GM21786 (cell line): ENCODE measurements around the gene TMCO1.
"Not testable (repeated sequence)": the region's sequence is repeated elsewhere in the genome, so short reads cannot be mapped to it uniquely, and the experiment has no call there.

ENCODE experiments used
- ATAC-seq: cut with Tn5 transposase; IDR thresholded peaks from one replicate; pipeline ENCODE4 v1.9.1; 2021; ENCODE audit not compliant: unreplicated experiment

TMCO1 gene

GRCh38 chr1:165747632-165748447 is 20.8 kb downstream of the TMCO1 start:
- ATAC-seq: no peak

DNA sequence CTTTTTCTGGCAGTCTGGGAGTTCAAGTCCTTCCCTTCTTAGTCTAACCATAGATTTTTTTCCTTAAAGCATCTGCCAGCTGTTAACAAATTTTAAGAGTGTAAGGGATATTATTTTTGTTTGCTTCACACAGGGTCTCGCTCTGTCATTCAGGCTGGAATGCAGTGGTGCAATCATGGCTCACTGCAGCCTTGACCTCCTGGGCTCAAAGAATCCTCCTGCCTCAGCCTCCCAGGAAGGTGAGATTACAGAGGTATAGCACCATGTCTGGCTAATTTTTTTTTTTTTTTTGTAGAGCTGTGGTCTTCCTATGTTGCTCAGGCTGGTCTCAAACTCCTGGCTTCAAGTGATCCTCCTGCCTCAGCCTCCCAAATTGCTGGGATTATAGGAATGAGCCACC is 23.8 kb downstream of the TMCO1 start:
- not testable (repeated sequence) for ATAC-seq

- no peak for ATAC-seq
These were observed 26.5 kb downstream of the TMCO1 start for GRCh38 chr1:165742194-165742593.

DNA sequence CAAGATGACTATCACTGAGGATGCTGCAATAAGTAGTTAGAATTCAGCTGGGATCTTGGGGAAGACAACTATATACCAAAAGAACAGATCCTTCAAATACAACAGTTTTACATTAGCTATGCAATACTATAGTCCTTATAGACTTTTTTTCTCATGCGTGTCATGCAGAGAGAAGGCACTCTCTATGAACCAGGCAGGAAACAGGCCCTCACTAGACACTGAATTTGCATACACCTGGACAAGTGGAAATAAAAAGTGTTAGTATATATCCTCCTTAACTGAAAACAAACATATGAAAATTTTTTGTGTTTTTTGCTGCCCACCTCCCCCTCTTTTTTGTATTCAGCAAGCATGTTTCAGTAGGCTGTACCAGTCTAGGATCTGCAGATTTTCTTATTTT is 29.9 kb downstream of the TMCO1 start:
- peak; percentile 91 for ATAC-seq

DNA sequence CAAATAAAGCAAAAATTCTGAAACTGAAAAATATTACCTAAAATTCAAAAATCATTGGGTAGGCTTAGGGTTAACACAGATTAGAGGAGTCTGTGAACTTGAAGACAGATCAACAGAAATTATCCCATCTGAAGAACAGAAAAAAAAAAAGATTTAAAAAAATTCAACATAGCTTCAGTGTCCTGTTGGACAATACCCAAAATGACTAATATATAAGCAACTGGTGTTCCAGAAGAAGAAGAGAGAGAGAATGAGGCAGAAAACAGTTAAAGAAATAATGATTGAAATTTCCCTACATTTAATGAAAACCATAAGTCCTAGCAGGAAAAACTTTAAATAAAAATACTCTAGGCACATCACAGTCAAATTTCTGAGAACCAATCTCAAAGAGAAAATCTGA is 31.5 kb downstream of the TMCO1 start:
- no peak for ATAC-seq

GRCh38 chr1:165734906-165735305 is 33.8 kb downstream of the TMCO1 start:
- no peak for ATAC-seq

- no peak for ATAC-seq
These were observed 41.8 kb downstream of the TMCO1 start for GRCh38 chr1:165726841-165727240.

DNA sequence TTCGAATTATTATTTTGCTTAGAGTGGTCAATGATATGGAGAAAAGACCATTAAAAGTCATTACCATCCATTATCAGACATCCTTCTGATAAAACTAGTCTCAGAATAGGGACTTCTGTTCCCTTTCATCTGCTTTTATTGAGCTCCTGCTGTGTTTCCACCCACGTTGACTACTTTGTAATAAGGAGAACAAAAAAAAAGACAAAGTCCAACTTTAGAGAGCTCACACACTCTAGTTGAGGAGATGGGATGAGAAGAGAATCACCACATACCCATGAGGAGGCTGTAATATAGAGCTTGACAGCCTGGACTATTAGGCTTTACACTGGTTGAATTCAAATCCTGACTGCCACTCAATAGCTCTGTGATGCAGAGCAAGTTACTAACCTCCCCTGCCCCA is 42.5 kb downstream of the TMCO1 start:
- ATAC-seq: no peak

DNA sequence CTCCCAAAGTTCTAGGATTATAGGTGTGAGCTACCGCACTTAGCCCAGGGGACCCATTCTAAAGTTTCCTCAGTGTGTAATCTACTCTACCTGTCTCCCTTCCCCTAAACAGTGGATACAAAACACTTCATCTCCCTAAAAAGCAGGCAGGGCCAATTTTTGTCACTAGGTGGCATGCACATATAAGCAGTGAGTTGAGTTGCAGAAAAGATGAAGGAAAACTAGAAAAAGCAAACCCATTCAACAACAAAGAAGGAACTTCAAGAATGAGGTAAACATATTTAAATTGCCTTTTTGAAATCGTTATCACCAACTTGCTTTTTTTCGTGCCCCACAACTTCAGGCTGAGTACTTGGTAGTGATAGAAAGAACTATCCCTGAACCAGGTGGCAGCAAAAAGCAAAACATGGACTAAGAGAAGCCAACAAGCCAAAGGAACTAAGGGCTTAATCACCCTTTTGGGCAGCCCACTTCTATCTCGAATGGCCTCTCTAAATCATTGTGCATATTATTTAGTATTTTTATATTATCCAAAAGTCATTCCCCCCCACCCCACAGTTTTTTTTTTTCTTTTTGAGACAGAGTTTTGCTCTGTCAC is 50.7 kb downstream of the TMCO1 start:
- ATAC-seq: no peak

GRCh38 chr1:165716265-165717051 is 52.2 kb downstream of the TMCO1 start:
- not testable (repeated sequence) for ATAC-seq

DNA sequence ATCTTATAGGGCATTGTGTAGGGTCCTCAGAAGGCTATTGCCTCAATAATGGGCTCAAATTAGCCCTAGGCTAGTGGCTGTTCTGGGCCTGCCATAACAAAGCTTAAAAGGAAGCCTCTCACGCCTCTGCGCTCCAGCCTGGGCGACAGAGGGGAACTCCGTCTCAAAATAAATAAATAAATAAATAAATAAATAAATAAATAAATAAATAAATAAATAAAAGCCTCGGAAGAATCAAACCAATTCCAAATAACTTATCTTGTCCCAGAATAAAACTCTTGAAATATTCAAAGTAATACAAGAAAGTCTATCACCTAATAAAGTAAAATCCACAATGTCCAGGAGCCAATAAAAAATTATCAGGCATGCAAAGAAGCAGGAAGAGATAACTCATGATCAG is 55.9 kb downstream of the TMCO1 start:
- no peak for ATAC-seq

GRCh38 chr1:165707984-165708706 is 60.5 kb downstream of the TMCO1 start:
- ATAC-seq: no peak

DNA sequence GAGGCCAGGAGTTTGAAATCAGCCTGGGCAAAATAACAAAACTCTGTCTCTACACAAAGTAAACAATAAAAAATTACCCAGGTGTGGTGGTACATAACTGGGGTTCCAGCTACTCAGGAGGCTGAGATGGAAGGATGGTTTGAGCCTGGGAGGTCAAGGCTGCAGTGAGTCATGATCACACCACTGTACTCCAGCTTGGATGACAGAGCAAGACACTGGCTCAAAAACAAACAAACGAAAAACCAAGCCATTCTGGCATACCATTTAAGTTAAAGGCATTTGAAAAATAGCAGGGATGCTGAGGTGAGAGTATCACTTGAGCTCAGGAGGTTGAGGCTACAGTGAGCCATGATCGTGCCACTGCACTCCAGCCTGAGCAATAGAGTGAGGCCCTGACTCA is 65.0 kb downstream of the TMCO1 start:
- ATAC-seq: no peak

- ATAC-seq: not testable (repeated sequence)
These were observed 66.7 kb downstream of the TMCO1 start for GRCh38 chr1:165701922-165702321.

GRCh38 chr1:165699577-165699976 is 69.1 kb downstream of the TMCO1 start:
- no peak for ATAC-seq

- no peak for ATAC-seq
These were observed 70.0 kb downstream of the TMCO1 start for GRCh38 chr1:165698761-165699052.

GRCh38 chr1:165697881-165698760 is 70.5 kb downstream of the TMCO1 start, which contains the start of gene ALDH9A1:
TSS of gene ALDH9A1 (minus strand) at chr1:165698562. CDS start at chr1:165698558, 4 bp downstream.
- peak; percentile 90 for ATAC-seq

DNA sequence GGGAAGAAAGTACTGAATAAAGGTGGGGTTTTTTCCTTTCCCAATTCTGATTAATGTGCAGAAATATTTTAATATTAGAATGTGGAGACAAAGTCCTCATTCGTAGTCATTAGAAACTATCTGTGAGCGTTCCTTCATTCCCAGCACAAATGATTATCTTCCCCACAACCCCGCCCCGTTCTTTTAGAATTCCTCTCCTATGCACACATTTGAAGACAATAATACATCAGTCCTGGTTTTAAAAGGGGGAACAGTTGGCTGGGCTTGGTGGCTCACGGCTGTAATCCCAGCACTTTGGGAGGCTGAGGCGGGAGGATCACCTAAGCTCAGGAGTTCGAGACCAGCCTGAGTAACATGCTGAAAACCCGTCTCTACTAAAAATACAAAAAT is 71.2 kb downstream of the TMCO1 start:
- ATAC-seq: no peak

DNA sequence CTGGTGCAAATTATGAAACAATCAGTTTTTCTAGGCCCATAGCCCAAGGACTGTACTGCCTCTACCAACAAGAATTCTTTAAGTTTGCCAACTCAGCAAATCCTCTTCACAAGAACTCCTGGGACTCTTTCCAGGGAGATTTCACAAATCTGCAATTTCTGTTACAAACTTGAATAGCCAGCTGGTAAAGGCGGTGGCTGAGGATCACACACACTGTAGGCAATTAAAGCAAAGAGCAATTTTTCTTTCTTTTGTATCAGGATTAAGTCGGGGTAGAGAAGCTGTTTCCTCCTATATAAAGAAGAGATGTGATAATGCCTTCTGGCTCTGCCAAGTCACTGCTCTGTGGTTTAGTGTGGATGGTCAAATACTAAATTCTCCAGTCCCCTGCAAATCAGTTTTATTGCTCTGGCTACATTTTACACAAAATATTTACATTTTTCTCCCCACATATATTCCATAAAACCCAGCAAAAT is 72.0 kb downstream of the TMCO1 start:
- ATAC-seq: no peak

DNA sequence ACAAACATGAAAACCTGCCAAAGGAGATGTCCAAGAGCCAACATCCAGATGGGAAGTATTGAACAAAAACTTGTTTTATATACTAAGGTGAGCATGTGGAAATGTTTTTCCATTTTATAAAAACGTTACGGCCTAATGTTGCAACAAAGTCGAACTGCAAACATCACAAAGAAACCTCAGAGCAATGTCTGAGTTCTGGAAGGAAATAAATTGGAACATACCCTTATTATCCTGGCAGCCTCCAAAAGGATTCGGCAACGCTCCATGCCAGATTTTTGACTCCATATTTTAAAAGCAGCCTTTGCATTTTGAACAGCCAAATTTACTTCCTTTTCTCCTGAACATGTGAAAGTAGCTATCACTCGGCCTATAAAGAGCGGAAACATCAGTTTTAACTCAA is 73.6 kb downstream of the TMCO1 start:
- ATAC-seq: no peak
